T-cell (primary cell): Measurements from ENCODE around the gene PPP4R3A. TPM values are rescaled to one million over a fixed set of nuclear protein-coding genes. Genes with fewer than 3 reads are reported as not detected.

ENCODE experiments used
- ATAC-seq, 4 experiments: fragments of 200-7000 bp in 3 of 4; fragments of 150-1000 bp in 1 of 4; cut with Tn5 transposase; replicated peaks in 1 of 4; 1 replicate in 3 of 4; 2 replicates in 1 of 4; pipeline ENCODE4 v1.10.0; 2021; ENCODE audit warnings: moderate library complexity in 3 of 4, mild to moderate bottlenecking in 2 of 4, moderate number of reproducible peaks in 1 of 4
- CTCF ChIA-PET, 2 donors: fragments of 300-600 bp; sonication (Branson Sonifier 250); formaldehyde crosslinking; loops; one replicate each; lab custom pipeline; 2022; ENCODE audit warnings: antibody characterized with exemption in 2 of 2; lab: Charles Lee
- POLR2A ChIA-PET, 2 donors: fragments of 300-600 bp; sonication (Branson Sonifier 250); formaldehyde crosslinking; loops; one replicate each; lab custom pipeline; 2022; ENCODE audit warnings: antibody characterized with exemption in 2 of 2; lab: Charles Lee
- DNase-seq, 35 experiments: peaks; one replicate each; pipeline versions ENCODE4 v3.0.0 to v3.0.0-alpha.2; 2013 to 2023
- H3K27ac ChIP-seq: one replicate; pipeline ENCODE4 v1.5.1; 2013; ENCODE audit warnings: low read length
- H3K27me3 ChIP-seq, 2 experiments: replicated peaks in 1 of 2; 1 replicate in 1 of 2; 2 replicates in 1 of 2; pipeline versions ENCODE4 v1.6.1 to v1.7.0; 2013; ENCODE audit warnings: low read length in 1 of 2, mixed read lengths in 1 of 2; ENCODE audit not compliant: control insufficient read depth in 2 of 2, insufficient read depth in 2 of 2; ENCODE audit errors: extremely low read depth in 1 of 2
- H3K36me3 ChIP-seq, 2 donors: 1 replicate in 1 of 2; 2 replicates in 1 of 2; pipeline versions ENCODE4 v1.6.1 to v1.7.0; 2013; ENCODE audit warnings: low read length in 1 of 2; ENCODE audit not compliant: control insufficient read depth in 2 of 2, insufficient read depth in 1 of 2; ENCODE audit errors: extremely low read depth in 1 of 2
- H3K4me1 ChIP-seq, 2 experiments: 1 replicate in 1 of 2; 2 replicates in 1 of 2; pipeline versions ENCODE4 v1.6.1 to v1.7.0; 2013; ENCODE audit warnings: low read length in 2 of 2, mixed read lengths in 1 of 2; ENCODE audit not compliant: insufficient read depth in 2 of 2, control insufficient read depth in 1 of 2; ENCODE audit errors: extremely low read depth in 1 of 2
- H3K4me3 ChIP-seq, 2 donors: 1 replicate in 1 of 2; 2 replicates in 1 of 2; pipeline versions ENCODE4 v1.5.1 to v1.7.0; 2013; ENCODE audit warnings: mild to moderate bottlenecking in 2 of 2, low read length in 1 of 2, moderate library complexity in 1 of 2; ENCODE audit not compliant: control insufficient read depth in 1 of 2; ENCODE audit errors: extremely low read depth in 1 of 2
- H3K9me3 ChIP-seq: 2 replicates; pipeline ENCODE4 v1.7.0; 2013
- H3K27ac Mint-ChIP-seq, 2 donors: one replicate each; pipeline ENCODE4 v1.8.0; 2020 to 2021; ENCODE audit warnings: mild to moderate bottlenecking in 2 of 2, mixed read lengths in 2 of 2
- H3K27me3 Mint-ChIP-seq, 2 donors: one replicate each; pipeline ENCODE4 v1.8.0; 2021 to 2022; ENCODE audit warnings: mixed read lengths in 2 of 2
- H3K36me3 Mint-ChIP-seq: one replicate; pipeline ENCODE4 v1.8.0; 2021; ENCODE audit warnings: mixed read lengths
- H3K4me1 Mint-ChIP-seq, 3 donors: one replicate each; pipeline ENCODE4 v1.8.0; 2020 to 2022; ENCODE audit warnings: mixed read lengths in 3 of 3, mild to moderate bottlenecking in 1 of 3
- H3K4me3 Mint-ChIP-seq, 3 donors: one replicate each; pipeline ENCODE4 v1.8.0; 2020 to 2022; ENCODE audit warnings: mild to moderate bottlenecking in 3 of 3, mixed read lengths in 3 of 3, moderate library complexity in 3 of 3
- H3K9me3 Mint-ChIP-seq, 3 donors: one replicate each; pipeline ENCODE4 v1.8.0; 2020 to 2022; ENCODE audit warnings: mixed read lengths in 3 of 3
- WGBS: methylation state at CpG from one replicate; pipeline ENCODE4 v1.1.5; 2013; ENCODE audit warnings: missing lambda C conversion rate; ENCODE audit not compliant: insufficient coverage; 5-methylcytosine and 5-hydroxymethylcytosine counted together
- total RNA-seq, 35 experiments: library from RNA in 6 of 35; stranded (reverse) in 6 of 35; fragments of 120-200 nt in 1 of 35; gene quantifications; one replicate each; pipeline versions ENCODE4 v1.2.1 to v1.2.4 and lab custom pipeline; 2013 to 2026

PPP4R3A gene
- total RNA-seq, 5 donors from 2014 or later (not counting 1 experiment from before 2014, with no cell fraction given): 158 to 200 (median 169) TPM

GRCh38 chr14:91424813-91425530 lies 85.1 kb downstream of the PPP4R3A start:
- Histone ChIP-seq H3K27me3 (no peaks in the 10 kb centered on the region), H3K4me3 (no peak overlapping the region), H3K9me3 (no peaks in the 10 kb centered on the region), H3K36me3 (no peaks in the 10 kb centered on the region), H3K4me1 (peaks cover 0 to 7% of the 10 kb centered on the region in 2 experiments), H3K27ac (no peak overlapping the region)
- Mint-ChIP-seq H3K27me3 (no peaks in the 10 kb centered on the region), H3K36me3 (no peaks in the 10 kb centered on the region), H3K4me3 (no peak overlapping the region), H3K4me1 (peaks cover 9 to 23% (median 15%) of the 10 kb centered on the region in 3 donors), H3K9me3 (no peaks in the 10 kb centered on the region), H3K27ac (peak overlapping the region in 1 of 2 donors; percentile 24)
- no peak for DNase-seq
- 96% methylated on average over 7 of the region's 9 CpGs for WGBS
- CTCF ChIA-PET: interaction anchor here (0.6 to 0.9 kb wide), 5 partner anchors 29 to 336 kb away, joined by 3 to 5 read pairs (median 3); no protein-coding TSS in a partner anchor
- ATAC-seq: no peak
- POLR2A ChIA-PET: interaction anchor here (0.6 to 0.7 kb wide), 3 partner anchors 79 to 1019 kb away, joined by 3 to 4 read pairs (median 3); no protein-coding TSS in a partner anchor

- H3K4me1 ChIP-seq: peaks cover 0 to 17% of the 10 kb centered on the region in 2 experiments
- POLR2A ChIA-PET: no interaction called here
- no peak for ATAC-seq
These were observed 89.4 kb downstream of the PPP4R3A start for GRCh38 chr14:91420686-91421085.

GRCh38 chr14:91419451-91419850 lies 90.7 kb downstream of the PPP4R3A start:
- Histone ChIP-seq H3K27me3 (no peaks in the 10 kb centered on the region), H3K36me3 (peaks cover 0 to 7% of the 10 kb centered on the region in 2 donors), H3K4me1 (peaks cover 7 to 29% of the 10 kb centered on the region in 2 experiments), H3K4me3 (no peak overlapping the region), H3K9me3 (no peaks in the 10 kb centered on the region), H3K27ac (peak overlapping the region; percentile 69)
- peaks cover 13% of the 10 kb centered on the region for H3K36me3 Mint-ChIP-seq
- ATAC-seq (no peak), DNase-seq (no peak)
- no peaks in the 10 kb centered on the region for H3K9me3 Mint-ChIP-seq
- CTCF ChIA-PET: interaction anchor here (0.7 to 1.8 kb wide), 4 partner anchors 69 to 531 kb away, joined by 4 to 17 read pairs (median 6); no protein-coding TSS in a partner anchor
- no peaks in the 10 kb centered on the region for H3K27me3 Mint-ChIP-seq
- H3K27ac Mint-ChIP-seq: peak overlapping the region; percentile 90 to 96
- peaks cover 22 to 31% (median 30%) of the 10 kb centered on the region in 3 donors for H3K4me1 Mint-ChIP-seq
- peak overlapping the region in 2 of 3 donors; percentile 75 to 84 for H3K4me3 Mint-ChIP-seq
- POLR2A ChIA-PET: interaction anchor here in 1 of 2 donors (0.7 kb wide), 1 partner anchor 8 kb away, joined by 3 read pairs; no protein-coding TSS in a partner anchor
- 0% methylated on average over 2 of the region's 3 CpGs for WGBS

More at GRCh38 chr14:91420686-91421085, 89.4 kb downstream of the PPP4R3A start:
- Mint-ChIP-seq H3K4me1 (peaks cover 13 to 20% (median 20%) of the 10 kb centered on the region in 3 donors), H3K9me3 (no peaks in the 10 kb centered on the region), H3K27ac (peak overlapping the region in 1 of 2 donors; percentile 44), H3K27me3 (no peaks in the 10 kb centered on the region), H3K4me3 (no peak overlapping the region), H3K36me3 (peaks cover 7% of the 10 kb centered on the region)
- Histone ChIP-seq H3K9me3 (no peaks in the 10 kb centered on the region), H3K36me3 (no peaks in the 10 kb centered on the region), H3K27me3 (no peaks in the 10 kb centered on the region), H3K4me3 (no peak overlapping the region), H3K27ac (no peak overlapping the region)
- CTCF ChIA-PET: interaction anchor here (0.6 to 1.6 kb wide), 5 partner anchors 46 to 103 kb away, joined by 3 to 7 read pairs (median 4); no protein-coding TSS in a partner anchor
- DNase-seq: no peak
- WGBS: 100% methylated on average over 1 of the region's 2 CpGs

- POLR2A ChIA-PET: interaction anchor here in 1 of 2 donors (0.7 kb wide), 1 partner anchor 8 kb away, joined by 3 read pairs; no protein-coding TSS in a partner anchor
These were observed 91.1 kb downstream of the PPP4R3A start for GRCh38 chr14:91419044-91419397.

GRCh38 chr14:91418387-91419043 lies 91.6 kb downstream of the PPP4R3A start:
- peaks cover 16 to 38% of the 10 kb centered on the region in 2 experiments for H3K4me1 ChIP-seq
- 0% methylated on average over 42 of the region's 42 CpGs for WGBS
- peak in 34 of 35 experiments; percentile 53 to 91 (median 74) for DNase-seq
- peak overlapping the region; percentile 69 for H3K27ac ChIP-seq
- peak; percentile 17 to 34 (median 22) for ATAC-seq
- Mint-ChIP-seq H3K4me1 (peaks cover 31 to 40% (median 39%) of the 10 kb centered on the region in 3 donors), H3K27me3 (no peaks in the 10 kb centered on the region), H3K36me3 (peaks cover 22% of the 10 kb centered on the region), H3K27ac (peak overlapping the region; percentile 90 to 96), H3K4me3 (peak overlapping the region; percentile 75 to 84 (median 81)), H3K9me3 (no peaks in the 10 kb centered on the region)
- no peaks in the 10 kb centered on the region for H3K9me3 ChIP-seq
- ChIA-PET POLR2A (no interaction called here), CTCF (interaction anchor here (0.6 to 1.8 kb wide), 11 partner anchors 10 to 100 kb away, joined by 3 to 17 read pairs (median 5); no protein-coding TSS in a partner anchor)
- H3K27me3 ChIP-seq: no peaks in the 10 kb centered on the region
- H3K36me3 ChIP-seq: peaks cover 0 to 15% of the 10 kb centered on the region in 2 donors
- H3K4me3 ChIP-seq: peak overlapping the region; percentile 17 to 50

More at GRCh38 chr14:91419044-91419397, 91.1 kb downstream of the PPP4R3A start:
- Histone ChIP-seq H3K36me3 (peaks cover 0 to 12% of the 10 kb centered on the region in 2 donors), H3K4me1 (peaks cover 11 to 33% of the 10 kb centered on the region in 2 experiments), H3K9me3 (no peaks in the 10 kb centered on the region), H3K4me3 (peak overlapping the region in 1 of 2 donors; percentile 50), H3K27me3 (no peaks in the 10 kb centered on the region), H3K27ac (peak overlapping the region; percentile 69)
- WGBS: 0% methylated on average over 6 of the region's 12 CpGs
- Mint-ChIP-seq H3K4me3 (peak overlapping the region; percentile 75 to 84 (median 81)), H3K4me1 (peaks cover 26 to 35% (median 34%) of the 10 kb centered on the region in 3 donors), H3K27me3 (no peaks in the 10 kb centered on the region), H3K27ac (peak overlapping the region; percentile 90 to 96), H3K36me3 (peaks cover 18% of the 10 kb centered on the region), H3K9me3 (no peaks in the 10 kb centered on the region)
- ATAC-seq (peak in 3 of 4 experiments; percentile 12 to 24 (median 14)), DNase-seq (peak in 23 of 35 experiments; percentile 43 to 83 (median 66))
- CTCF ChIA-PET: interaction anchor here (0.7 to 1.8 kb wide), 5 partner anchors 69 to 530 kb away, joined by 4 to 17 read pairs (median 7); no protein-coding TSS in a partner anchor
